Measurements from ENCODE around the gene LST1. TPM values are rescaled to one million over a fixed set of nuclear protein-coding genes. Genes with fewer than 3 reads are reported as not detected.

Gene LST1
- total and polyA plus RNA-seq, 2 donors (not counting 1 experiment from before 2014, with no cell fraction given) = 7.4 to 30.5 TPM

GRCh38 chr6:31607317-31607716 is 21.2 kb downstream of the LST1 start:
- ChIA-PET CTCF (interaction anchor here (1.1 to 35.3 kb wide), 3 partner anchors 9 to 252 kb away, joined by 3 to 2241 read pairs (median 6); partner anchors contain the start of genes ATP6V1G2, LTA and NFKBIL1), POLR2A (interaction anchor here (0.7 kb wide), 2 partner anchors 31 to 64 kb away, joined by 3 to 7 read pairs; no protein-coding TSS in a partner anchor)
- no peaks in the 10 kb centered on the region for H3K4me1 Mint-ChIP-seq
- DNase-seq (no peak), ATAC-seq (ENCODE audit: low read depth) (no peak)
- H3K9me3 Mint-ChIP-seq (ENCODE audit: insufficient read depth) = no peaks in the 10 kb centered on the region
- Histone ChIP-seq H3K4me3 (ENCODE audit: control extremely low read depth in 1 of 5, extremely low read depth in 1 of 5, insufficient read depth in 1 of 5, low read depth in 2 of 5, low read length in 4 of 5) (no peak overlapping the region), H4K20me1 (ENCODE audit: control insufficient read depth, insufficient read depth, low read length, poor library complexity, severe bottlenecking) (no peaks in the 10 kb centered on the region), H3K27ac (ENCODE audit: low read length in 2 of 2) (no peak overlapping the region), H3K4me2 (replicated peaks; ENCODE audit: low read depth, low read length, poor library complexity, severe bottlenecking) (no peak overlapping the region), H3K27me3 (replicated peaks in 1 of 4; ENCODE audit: control extremely low read depth in 1 of 4, control insufficient read depth in 3 of 4, insufficient read depth in 4 of 4, low read length in 3 of 4) (no peaks in the 10 kb centered on the region), H3K9ac (ENCODE audit: low read length) (no peak overlapping the region), H3K79me2 (ENCODE audit: control insufficient read depth, insufficient read depth, low read length) (no peaks in the 10 kb centered on the region), H3K9me3 (ENCODE audit: control extremely low read depth in 1 of 3, control insufficient read depth in 2 of 3, insufficient read depth in 1 of 3, low read length in 2 of 3) (no peaks in the 10 kb centered on the region), H2AFZ (ENCODE audit: insufficient read depth, low read depth, low read length, poor library complexity, severe bottlenecking) (no peak overlapping the region), H3K4me1 (ENCODE audit: control insufficient read depth in 2 of 2, insufficient read depth in 2 of 2, low read length in 2 of 2) (no peaks in the 10 kb centered on the region), H3K36me3 (replicated peaks in 1 of 2; ENCODE audit: control extremely low read depth in 1 of 2, control insufficient read depth in 1 of 2, extremely low read depth in 1 of 2, insufficient read depth in 2 of 2, low read length in 1 of 2) (no peaks in the 10 kb centered on the region)
- WGBS (ENCODE audit: insufficient coverage) = 100% methylated on average over 1 of the region's 1 CpG
- no peaks in the 10 kb centered on the region for H3K27me3 Mint-ChIP-seq
- TF ChIP-seq EZH2 (IDR thresholded peaks at IDR 0.05; ENCODE audit: borderline replicate concordance, insufficient read depth, low read depth, low read length, poor library complexity, severe bottlenecking) (no peak), CTCF (IDR thresholded peaks at IDR 0.05) (no peak)
- intact Hi-C loops (cut with micrococcal nuclease) = no loop called here
- no peak overlapping the region for H3K27ac Mint-ChIP-seq
- H3K4me3 Mint-ChIP-seq = no peak overlapping the region

- Histone ChIP-seq H2AFZ (ENCODE audit: insufficient read depth, low read depth, low read length, poor library complexity, severe bottlenecking) (no peak overlapping the region), H4K20me1 (ENCODE audit: control insufficient read depth, insufficient read depth, low read length, poor library complexity, severe bottlenecking) (no peaks in the 10 kb centered on the region), H3K4me2 (replicated peaks; ENCODE audit: low read depth, low read length, poor library complexity, severe bottlenecking) (no peak overlapping the region), H3K4me1 (ENCODE audit: control insufficient read depth in 2 of 2, insufficient read depth in 2 of 2, low read length in 2 of 2) (peaks cover 8 to 9% of the 10 kb centered on the region in 2 donors), H3K9me3 (ENCODE audit: control extremely low read depth in 1 of 3, control insufficient read depth in 2 of 3, insufficient read depth in 1 of 3, low read length in 2 of 3) (no peaks in the 10 kb centered on the region), H3K79me2 (ENCODE audit: control insufficient read depth, insufficient read depth, low read length) (no peaks in the 10 kb centered on the region), H3K27me3 (replicated peaks in 1 of 4; ENCODE audit: control extremely low read depth in 1 of 4, control insufficient read depth in 3 of 4, insufficient read depth in 4 of 4, low read length in 3 of 4) (no peaks in the 10 kb centered on the region), H3K36me3 (replicated peaks in 1 of 2; ENCODE audit: control extremely low read depth in 1 of 2, control insufficient read depth in 1 of 2, extremely low read depth in 1 of 2, insufficient read depth in 2 of 2, low read length in 1 of 2) (no peaks in the 10 kb centered on the region), H3K27ac (ENCODE audit: low read length in 2 of 2) (no peak overlapping the region), H3K9ac (ENCODE audit: low read length) (no peak overlapping the region), H3K4me3 (ENCODE audit: control extremely low read depth in 1 of 5, extremely low read depth in 1 of 5, insufficient read depth in 1 of 5, low read depth in 2 of 5, low read length in 4 of 5) (no peak overlapping the region)
- DNase-seq = no peak
- Mint-ChIP-seq H3K27ac (no peak overlapping the region), H3K4me3 (no peak overlapping the region), H3K9me3 (ENCODE audit: insufficient read depth) (no peaks in the 10 kb centered on the region), H3K27me3 (no peaks in the 10 kb centered on the region), H3K4me1 (peaks cover 10% of the 10 kb centered on the region)
- ChIA-PET POLR2A (interaction anchor here (1.1 kb wide), 1 partner anchor 13 kb away, joined by 4 read pairs; no protein-coding TSS in a partner anchor), CTCF (interaction anchor here (0.6 to 2.8 kb wide), 5 partner anchors 10 to 243 kb away, joined by 4 to 28 read pairs (median 7); no protein-coding TSS in a partner anchor)
- intact Hi-C loops (cut with micrococcal nuclease) = no loop called here
- no peak for TF ChIP-seq EZH2 (IDR thresholded peaks at IDR 0.05; ENCODE audit: borderline replicate concordance, insufficient read depth, low read depth, low read length, poor library complexity, severe bottlenecking)
- TF ChIP-seq CTCF (IDR thresholded peaks at IDR 0.05) = no peak
- WGBS (ENCODE audit: insufficient coverage) = 95% methylated on average over 3 of the region's 8 CpGs
- no peak for ATAC-seq (ENCODE audit: low read depth)
Measured at GRCh38 chr6:31609519-31610406, 23.7 kb downstream of the LST1 start.

All from B cell (primary cell).